GM21360 (cell line): ENCODE measurements around the gene AMH.

Experiments
- ATAC-seq: cut with Tn5 transposase; IDR thresholded peaks from one replicate; pipeline ENCODE4 v1.9.1; 2021; ENCODE audit warnings: mild to moderate bottlenecking, moderate library complexity; ENCODE audit not compliant: unreplicated experiment

The AMH gene

DNA sequence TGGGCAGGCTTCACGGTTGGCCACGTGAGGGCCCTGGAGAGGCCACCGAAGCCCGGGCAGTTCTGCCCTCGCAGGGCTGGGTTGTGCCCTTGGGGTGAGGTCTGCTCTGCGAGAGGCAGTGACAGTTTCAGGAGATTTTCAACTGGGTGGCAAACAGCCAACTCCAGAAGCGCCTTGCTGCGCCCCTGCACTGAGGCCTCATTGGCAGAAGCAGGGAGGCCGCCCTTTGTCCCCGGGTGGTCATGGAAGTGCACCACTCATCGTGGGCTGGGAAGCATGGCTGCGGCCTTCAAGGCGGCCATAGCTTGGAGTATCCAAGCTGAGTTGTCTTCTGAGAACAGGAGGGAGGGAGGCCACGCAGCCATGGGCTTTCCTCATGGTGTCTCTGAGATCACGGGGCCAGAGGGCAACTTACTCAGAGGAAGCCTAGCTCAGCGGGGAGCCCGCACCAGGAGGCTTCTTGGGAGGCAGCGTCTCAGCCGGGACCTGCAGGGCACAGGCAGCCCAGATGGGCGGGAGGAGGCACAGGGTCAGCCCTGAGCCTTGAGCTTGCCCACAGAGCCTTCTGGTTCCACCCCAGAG, 27.8 kb upstream of the AMH start:
- no peak for ATAC-seq

DNA sequence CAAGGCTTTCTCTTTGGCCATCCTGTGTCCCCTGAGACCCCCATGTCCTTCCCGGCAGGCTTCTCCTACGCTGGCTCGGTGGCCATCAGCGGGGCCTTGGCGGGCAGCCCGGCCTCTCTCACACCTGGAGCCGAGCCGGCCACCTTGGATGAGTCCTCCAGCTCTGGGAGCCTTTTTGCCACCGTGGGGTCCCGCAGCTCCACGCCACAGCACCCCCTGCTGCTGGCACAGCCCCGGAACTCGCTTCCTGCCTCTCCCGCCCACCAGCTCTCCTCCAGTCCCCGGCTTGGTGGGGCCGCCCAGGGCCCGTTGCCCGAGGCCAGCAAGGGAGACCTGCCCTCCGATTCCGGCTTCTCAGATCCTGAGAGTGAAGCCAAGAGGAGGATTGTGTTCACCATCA, 27.2 kb upstream of the AMH start:
- ATAC-seq, result no peak

DNA sequence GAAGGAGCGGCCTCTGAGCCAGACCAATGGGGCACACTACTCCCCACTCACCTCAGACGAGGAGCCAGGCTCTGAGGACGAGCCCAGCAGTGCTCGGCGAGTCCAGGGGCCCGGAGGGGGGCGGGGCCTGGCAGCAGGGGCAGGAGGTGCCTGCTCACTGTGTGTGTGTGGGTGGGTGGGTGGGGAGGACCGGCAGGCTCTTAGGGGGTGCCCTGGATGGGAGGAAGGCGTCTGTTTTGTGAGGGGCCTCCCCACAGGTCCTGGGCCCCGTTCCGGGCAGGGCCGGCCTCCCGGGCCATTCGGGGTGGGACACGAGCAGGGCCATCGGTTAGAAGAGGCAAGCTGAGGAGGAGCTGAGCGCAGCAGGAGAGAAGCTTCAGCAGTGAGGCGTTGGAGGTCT, 25.7 kb upstream of the AMH start:
- no peak for ATAC-seq

DNA sequence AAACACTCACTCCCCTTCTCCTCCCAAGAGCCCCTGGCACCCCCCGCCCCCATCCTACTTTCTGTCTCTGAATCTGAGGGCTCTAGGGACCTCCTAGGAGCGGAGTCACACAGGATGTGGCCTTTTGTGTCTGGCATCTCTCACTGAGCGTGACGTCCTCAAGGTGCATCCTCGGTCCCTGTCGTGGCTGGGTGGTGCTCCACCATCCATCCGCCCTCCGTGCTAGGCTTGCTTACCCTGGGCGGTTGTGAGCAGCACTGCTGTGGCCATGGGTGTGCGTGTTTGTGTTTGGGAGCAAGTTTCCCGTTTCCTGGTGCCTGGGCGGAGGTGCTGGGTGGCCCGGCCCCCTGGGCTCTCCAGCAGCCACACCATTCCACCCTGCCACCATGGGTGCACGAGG, 25.2 kb upstream of the AMH start:
- ATAC-seq, result no peak

DNA sequence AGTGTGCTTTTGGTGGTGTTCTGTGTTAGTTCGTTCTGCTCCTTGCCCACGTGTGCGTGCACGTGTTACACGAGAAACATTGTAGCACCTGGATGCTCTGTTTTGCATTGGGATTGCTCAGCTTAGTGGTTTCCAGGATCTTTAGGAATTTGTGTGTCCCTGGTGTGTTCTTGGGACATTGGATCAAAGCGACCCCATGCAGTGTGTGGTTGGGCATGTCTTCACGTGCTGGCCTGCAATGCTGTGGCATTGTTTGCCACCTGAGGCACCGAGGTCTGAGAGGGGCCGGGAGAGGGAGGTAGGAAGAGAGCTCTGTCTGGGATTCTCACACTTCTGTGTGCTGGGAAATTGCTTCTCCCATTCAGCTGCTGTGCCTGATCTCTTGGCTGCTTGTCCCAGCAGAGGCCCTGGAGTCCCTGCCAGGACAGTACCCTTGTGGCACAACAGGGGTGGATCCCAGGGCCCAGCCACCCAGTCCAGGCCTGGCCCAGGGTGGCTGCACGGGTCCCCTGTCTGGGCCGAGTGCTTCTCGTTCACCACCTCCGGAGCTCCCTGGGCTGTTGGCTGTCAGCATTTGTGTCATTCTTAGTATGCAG, 24.3 kb upstream of the AMH start:
- ATAC-seq, result no peak

DNA sequence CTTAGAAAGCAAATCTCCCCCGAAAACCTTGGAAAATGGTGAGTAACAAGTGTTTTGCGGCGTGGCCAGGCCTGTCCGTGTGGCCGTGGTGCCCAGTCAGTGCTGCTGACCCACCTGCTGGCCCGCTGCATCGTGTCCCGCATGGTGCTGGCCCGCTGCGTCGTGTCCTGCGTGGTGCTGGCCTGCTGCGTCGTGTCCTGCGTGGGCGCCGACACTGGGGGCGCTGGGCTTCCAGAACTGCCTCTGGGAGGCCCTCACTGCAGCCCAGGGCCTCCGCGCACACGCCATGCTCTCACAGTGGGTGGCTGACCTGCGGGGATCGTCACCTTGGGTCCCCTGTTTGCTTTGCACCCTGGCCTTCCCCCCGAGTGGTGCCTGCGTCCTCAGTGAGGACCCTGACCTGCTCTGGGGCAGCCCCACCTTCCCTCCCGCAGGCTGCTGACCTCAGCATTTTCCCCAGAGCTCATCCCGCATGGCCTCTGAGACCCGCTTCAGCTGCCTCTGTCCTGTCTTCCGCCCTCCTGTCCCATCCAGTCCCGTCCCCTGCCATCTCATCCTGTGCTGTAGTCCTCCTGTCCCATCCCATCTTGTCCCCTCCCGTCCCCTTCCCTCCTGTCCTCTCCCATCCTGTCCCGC, 23.6 kb upstream of the AMH start:
- no peak for ATAC-seq

DNA sequence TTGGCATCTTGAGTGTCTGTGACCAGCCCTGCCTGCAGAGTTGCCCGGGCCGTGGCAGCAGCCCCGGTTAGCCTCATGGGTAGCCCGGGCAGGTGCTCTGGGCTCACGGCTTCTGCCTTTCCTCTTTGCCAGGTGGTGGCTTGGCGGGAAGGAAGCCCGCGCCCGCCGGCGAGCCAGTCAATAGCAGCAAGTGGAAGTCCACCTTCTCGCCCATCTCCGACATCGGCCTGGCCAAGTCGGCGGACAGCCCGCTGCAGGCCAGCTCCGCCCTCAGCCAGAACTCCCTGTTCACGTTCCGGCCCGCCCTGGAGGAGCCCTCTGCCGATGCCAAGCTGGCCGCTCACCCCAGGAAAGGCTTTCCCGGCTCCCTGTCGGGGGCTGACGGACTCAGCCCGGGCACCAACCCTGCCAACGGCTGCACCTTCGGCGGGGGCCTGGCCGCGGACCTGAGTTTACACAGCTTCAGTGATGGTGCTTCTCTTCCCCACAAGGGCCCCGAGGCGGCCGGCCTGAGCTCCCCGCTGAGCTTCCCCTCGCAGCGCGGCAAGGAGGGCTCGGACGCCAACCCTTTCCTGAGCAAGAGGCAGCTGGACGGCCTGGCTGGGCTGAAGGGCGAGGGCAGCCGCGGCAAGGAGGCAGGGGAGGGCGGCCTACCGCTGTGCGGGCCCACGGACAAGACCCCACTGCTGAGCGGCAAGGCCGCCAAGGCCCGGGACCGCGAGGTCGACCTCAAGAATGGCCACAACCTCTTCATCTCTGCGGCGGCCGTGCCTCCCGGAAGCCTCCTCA, 22.9 kb upstream of the AMH start:
- ATAC-seq, result no peak

DNA sequence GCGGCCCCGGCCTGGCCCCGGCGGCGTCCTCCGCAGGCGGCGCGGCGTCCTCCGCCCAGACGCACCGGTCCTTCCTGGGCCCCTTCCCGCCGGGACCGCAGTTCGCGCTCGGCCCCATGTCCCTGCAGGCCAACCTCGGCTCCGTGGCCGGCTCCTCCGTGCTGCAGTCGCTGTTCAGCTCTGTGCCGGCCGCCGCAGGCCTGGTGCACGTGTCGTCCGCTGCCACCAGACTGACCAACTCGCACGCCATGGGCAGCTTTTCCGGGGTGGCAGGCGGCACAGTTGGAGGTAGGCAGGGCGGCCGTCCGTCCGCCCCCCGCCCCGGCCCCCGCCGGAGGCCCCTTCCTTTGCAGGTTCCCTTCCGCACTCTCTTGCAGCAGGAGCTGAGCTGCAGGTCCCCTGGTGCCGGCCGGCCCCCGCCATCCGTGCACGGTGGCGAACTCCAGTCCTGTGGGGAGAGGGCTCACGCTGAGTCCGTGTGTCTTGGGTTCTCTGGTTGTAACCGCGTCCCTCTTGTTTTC, 22.2 kb upstream of the AMH start:
- ATAC-seq, result no peak

DNA sequence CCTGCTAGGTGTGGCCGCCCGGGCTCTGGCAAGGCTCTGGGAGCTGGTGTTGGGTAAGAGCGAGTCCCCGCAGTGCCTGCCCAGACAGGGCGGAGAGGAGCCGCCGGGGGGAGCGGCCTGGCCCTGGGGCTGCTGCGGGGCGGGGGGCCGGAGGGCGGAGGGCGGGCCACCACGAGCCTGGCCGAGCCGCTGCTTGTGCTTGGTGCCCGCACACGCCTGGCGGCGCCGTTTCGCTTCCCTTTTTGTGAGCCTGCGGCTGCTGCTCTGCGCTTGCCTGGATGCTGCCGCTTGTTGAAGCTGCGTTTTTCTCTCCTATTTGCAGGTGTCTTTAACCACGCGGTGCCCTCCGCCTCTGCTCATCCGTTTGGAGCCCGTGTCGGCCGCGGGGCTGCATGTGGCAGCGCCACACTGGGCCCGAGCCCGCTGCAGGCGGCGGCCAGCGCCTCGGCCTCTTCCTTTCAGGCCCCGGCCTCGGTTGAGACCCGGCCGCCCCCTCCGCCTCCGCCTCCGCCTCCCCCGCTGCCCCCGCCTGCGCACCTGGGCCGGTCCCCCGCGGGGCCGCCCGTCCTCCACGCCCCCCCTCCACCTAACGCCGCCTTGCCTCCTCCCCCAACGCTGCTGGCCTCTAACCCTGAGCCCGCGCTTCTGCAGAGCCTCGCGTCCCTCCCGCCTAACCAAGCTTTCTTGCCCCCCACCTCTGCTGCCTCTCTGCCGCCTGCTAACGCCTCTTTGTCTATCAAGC, 21.5 kb upstream of the AMH start:
- ATAC-seq, result no peak

DNA sequence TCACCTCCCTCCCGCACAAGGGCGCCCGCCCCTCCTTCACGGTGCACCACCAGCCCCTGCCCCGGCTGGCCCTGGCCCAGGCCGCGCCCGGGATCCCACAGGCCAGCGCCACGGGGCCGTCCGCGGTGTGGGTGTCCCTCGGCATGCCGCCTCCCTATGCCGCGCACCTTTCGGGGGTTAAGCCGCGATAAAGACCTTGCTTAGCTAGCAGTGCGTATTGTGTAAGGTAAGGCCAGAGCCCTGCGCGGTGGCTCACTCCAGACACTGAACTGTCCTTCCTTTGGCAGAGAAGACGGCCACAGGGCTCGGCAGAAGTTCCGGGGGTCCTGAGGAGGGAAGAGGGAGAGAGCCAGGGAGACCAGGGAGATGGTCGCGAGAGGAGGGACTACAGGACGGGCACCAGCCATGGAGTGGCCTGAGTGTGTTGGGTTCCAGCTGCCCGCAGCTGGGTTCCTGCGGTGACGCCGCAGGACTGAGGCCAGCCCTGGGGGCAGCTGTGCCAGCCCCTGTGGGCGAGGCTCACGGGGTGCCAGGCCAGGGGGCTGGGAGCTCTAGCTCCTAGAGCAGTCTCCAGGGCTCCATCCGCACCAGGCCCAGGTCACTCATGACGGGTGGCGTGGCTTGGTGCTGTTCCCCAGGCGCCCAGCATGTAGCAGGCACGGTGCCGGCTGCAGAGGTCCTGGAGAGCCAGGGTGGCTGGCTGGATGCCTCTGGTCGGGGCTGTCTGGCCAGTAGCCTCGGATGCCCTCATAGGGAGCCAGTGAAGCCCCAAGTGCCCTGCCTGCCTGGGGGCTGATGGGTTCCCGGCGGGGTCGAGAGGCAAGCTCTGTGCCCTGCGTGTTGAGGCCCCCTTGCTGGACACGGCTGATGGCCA, 20.7 kb upstream of the AMH start:
- no peak for ATAC-seq

DNA sequence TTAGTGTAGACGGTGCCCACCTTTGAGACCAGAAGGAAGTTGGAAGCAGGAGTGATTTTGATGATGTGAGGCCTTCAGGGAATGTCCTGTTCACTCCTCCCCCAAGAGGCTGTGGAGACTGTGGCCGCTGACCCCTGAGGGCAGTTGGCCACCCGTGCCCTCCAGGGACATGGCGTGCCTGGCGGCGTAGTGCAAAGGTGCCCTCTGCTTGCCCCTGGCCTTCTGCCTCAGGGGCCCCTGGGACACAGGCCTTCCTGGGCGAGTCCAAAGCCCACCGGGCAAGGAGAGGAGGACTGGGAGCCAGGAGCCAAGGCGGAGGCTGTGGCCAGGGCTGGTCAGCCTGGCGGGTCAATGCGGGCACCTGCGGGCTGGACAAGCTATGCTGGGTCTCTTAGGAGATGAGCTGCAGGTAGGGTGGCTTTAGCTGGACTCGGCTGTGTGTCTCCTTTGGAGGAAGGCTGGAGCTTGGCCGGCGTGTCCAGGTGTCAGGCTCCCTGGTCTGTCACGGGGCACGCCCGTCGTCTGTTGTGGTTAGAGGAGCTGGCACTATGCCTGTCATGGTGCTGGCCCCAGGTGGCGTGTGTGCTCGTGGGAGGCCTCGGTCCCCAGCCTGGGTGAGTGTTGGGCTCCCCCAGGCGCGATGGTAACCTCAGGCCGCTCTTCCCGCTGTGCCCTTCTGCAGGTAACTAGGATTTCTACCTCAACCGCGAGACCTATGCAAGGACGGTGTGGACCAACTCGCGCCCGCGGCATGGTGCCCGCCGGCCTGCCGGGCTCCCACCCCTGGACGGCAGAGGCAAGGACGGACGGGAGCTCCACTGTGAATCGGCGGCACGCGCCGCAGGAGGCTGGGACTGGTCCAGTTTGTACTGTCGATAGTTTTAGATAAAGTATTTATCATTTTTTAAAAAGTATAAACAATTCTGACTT, 19.8 kb upstream of the AMH start:
- ATAC-seq, result no peak

DNA sequence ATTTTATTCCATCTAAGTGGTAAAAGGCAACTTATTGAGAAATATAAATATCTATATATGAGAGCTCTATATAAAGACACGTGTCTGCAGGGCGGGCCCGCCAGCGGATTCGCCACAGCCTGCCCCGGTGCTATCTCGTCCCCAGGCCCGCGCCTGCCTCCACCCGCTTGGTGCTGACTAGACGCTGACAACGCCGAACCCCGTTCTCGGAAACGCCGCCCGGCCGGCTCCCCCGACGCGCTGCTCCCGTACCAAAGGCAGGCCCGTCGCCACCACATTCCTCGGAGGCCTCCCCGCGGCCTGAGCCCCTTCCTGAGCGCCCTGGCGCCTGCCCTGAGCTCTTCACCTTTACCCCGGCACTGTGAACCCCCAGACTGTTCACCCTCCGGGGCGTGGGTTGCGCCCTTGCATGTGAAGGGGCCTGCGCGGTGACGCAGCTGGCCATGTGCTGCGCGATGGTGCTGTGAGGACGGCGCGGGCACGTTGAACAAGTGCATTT, 19.0 kb upstream of the AMH start:
- no peak for ATAC-seq

DNA sequence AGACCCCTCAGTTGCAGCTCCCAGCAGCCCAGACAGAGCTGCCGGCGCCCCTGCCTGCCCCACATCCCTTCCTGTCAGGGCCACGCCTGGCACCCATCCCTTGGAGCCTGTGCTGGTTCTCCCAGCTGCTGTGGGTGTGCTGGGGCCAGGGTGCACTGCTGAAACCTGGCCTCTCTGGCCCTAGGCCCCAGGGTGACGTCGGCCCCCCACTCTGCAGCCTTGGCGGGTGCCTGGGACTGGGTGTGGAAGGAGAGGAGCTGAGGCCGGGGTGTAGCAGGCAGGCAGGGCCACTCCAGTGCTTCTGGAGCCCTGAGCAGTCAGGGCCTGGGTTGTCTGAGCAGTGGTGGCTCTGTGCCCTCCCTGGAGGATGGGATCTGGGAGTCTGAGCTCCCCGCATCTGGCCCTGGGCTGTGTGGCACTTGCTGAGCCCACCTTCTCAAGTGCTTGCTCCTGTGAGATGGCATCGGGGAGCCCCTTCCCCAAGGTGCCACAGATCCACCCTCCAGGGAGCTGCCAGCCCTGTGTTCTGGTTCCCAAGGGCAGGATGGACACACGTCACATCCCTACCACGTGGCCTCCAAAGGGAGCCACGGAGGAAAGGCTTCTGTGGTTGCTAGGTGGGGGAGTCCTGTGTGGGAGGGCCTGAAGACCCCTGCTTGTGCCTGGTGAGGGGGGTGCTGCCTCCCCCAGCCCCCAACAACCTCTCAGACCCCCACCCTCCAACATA, 18.2 kb upstream of the AMH start:
- ATAC-seq, result no peak

DNA sequence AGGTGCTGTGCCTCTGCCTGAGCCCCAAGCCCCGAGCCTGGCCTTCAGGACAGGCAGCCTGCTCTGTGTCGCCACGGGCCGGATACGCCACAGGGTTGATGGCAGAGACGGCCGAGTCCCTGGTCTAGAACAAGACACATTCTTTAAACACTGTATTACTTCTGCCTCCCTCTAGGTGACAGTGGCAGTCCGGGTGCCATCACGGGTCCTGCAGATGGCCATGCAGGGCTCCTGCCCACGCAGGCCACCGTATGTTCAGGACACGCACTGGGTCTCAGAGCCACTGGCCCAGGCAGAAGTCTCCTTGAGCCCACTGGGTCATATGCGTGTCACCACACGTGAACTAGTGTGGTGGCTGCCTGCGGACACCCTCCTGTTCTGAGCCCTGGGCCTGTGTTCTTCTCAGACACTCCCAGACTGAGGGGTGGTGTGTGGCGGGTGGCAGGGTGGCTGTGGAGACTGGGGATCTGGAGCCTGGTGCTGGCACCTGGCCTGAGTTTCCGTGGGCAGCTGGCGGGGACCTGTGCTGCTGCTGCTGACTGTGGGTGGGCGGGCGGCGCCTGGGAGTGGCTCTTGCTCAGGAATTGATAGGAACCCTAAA, 17.4 kb upstream of the AMH start:
- no peak for ATAC-seq

DNA sequence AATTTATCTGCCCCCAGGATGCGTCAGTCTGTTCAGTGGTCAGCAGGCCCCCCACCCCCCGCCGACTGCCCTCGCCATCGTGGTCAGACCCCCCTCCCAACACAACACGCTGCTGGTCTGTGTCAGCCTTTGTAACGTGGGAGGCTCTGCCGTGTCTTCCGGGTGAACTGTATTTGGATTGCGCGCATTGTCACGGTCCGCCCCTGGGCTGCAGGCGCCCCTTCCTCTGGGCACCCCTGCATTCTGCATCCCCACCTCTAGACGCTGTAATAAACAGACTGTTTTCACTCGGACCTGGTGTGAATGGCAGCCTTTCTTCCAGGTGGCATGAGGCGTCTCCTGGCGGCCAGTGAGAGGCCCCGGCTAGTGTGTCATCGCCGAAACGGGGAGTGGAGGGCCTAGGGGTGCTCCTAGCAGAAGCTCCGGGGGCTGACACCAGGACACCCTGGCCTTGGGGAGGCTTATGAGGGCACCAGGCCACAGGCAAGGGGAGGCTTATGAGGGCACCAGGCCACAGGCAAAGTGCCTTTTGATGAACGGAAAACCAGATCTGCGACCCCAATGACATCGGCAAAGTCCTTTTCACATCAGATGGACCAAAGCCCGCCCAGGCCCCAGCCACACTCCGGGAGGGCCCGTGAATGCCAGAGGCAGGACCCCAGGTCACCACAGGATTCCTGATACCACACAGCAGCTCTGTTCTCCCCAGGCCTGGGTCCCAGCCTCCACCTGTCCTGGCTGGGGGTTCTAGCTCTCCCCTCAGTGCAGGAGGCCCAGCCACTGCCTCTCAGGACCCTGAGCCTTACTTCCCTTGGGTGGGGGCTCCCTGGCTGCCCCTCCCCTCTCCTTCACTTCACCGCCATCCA, 16.6 kb upstream of the AMH start:
- ATAC-seq, result no peak

DNA sequence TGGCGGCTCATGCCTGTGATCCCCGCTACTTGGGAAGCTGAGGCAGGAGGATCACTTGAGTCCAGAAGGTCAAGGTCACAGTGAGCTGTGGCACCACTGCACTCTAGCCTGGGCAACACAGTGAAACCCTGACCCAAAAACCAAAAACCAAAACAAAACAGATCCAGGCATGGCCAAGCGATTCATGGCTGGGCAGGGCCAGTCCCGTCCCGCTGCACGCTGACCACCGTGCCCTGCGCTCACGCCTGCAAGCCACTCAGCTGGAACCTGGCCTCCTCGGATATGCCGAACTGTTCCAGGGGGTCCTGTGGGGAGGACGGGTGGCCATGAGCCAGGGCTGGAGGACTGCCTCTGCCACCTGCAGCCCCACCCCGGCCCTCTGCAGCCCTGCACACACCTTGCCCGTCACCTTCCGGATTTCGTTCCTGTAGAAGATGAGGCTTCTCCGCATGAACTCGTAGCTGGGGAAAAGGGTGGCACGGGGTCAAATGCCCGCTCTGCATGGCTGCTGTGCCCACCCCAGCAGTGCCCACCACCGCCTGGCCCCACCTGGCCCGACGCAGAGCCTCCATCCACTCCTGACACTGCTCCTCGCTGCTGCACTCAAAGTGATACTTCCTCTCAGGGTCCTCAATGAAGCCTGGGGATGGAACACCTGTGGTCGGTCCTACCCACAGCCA, 15.4 kb upstream of the AMH start:
- ATAC-seq, result no peak
